Chondrocyte (in vitro differentiated cells): Measurements from ENCODE around the gene ESRRA. TPM values are rescaled to one million over a fixed set of nuclear protein-coding genes. Genes with fewer than 3 reads are reported as not detected.

ENCODE experiments used
- DNase-seq: peaks from one replicate; pipeline ENCODE4 v3.0.0; 2021; ENCODE audit warnings: mixed read lengths, low spot score
- H3K27ac Mint-ChIP-seq: one replicate; pipeline ENCODE4 v1.8.0; 2021; ENCODE audit warnings: mild to moderate bottlenecking, moderate library complexity, mixed read lengths; ENCODE audit not compliant: unreplicated experiment
- H3K27me3 Mint-ChIP-seq: 2 replicates; pipeline ENCODE4 v1.8.0; 2021; ENCODE audit warnings: low read depth, mixed read lengths
- H3K36me3 Mint-ChIP-seq: 2 replicates; pipeline ENCODE4 v1.8.0; 2021; ENCODE audit warnings: low read depth, mixed read lengths
- H3K4me1 Mint-ChIP-seq: 2 replicates; pipeline ENCODE4 v1.8.0; 2021; ENCODE audit warnings: low read depth, mild to moderate bottlenecking, mixed read lengths
- H3K4me3 Mint-ChIP-seq: one replicate; pipeline ENCODE4 v1.8.0; 2021; ENCODE audit warnings: mild to moderate bottlenecking, moderate library complexity, mixed read lengths; ENCODE audit not compliant: unreplicated experiment
- H3K9me3 Mint-ChIP-seq: 2 replicates; pipeline ENCODE4 v1.8.0; 2021; ENCODE audit warnings: low read depth, mixed read lengths
- microRNA-seq: library from miRNA; unstranded; fragments of <30 nt; microRNA quantifications from one replicate; pipeline ENCODE4 v1.2.0, GENCODE V29; 2020; ENCODE audit warnings: borderline number of aligned reads
- total RNA-seq: library from RNA; stranded (reverse); gene quantifications from 3 replicates; pipeline ENCODE4 v1.2.1, GENCODE V29; 2021
- TF ChIP-seq, protein P1 (sequence below): fragments of 200-600 bp; sonication (generic); IDR thresholded peaks from 2 replicates; pipeline ENCODE4 v1.5.0; 2021; ENCODE audit warnings: antibody characterized with exemption, mild to moderate bottlenecking, moderate library complexity

The ESRRA gene
- total RNA-seq, 1 donor from 2014 or later: 29.6 TPM

DNA sequence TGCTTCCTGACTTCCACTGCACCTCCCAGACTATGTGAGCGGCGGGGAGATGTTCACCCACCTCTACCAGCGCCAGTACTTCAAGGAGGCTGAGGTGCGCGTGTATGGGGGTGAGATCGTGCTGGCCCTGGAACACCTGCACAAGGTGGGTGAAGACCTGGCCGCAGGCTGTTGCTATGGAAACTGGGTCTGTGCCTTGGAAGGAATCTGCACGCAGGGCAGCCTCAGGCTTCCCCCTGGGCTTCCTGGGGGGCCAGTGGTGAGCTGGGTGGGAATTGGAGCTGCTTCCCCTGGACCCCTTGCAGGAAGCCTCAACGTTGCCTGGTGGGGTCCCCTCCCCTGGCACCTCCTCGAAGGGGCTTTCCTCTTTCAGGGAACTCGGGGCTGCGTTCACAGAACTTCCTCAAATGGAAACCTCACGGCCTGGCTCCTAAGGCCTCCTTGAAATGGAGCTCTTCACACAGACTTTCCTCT is 55.2 kb downstream of the ESRRA start:
- Mint-ChIP-seq H3K36me3 (peaks cover 20% of the 10 kb centered on the region), H3K9me3 (no peaks in the 10 kb centered on the region), H3K4me1 (peaks cover 39% of the 10 kb centered on the region), H3K27ac (no peak overlapping the region), H3K27me3 (no peaks in the 10 kb centered on the region), H3K4me3 (peak overlapping the region; percentile 86)
- TF ChIP-seq, protein P1, sequence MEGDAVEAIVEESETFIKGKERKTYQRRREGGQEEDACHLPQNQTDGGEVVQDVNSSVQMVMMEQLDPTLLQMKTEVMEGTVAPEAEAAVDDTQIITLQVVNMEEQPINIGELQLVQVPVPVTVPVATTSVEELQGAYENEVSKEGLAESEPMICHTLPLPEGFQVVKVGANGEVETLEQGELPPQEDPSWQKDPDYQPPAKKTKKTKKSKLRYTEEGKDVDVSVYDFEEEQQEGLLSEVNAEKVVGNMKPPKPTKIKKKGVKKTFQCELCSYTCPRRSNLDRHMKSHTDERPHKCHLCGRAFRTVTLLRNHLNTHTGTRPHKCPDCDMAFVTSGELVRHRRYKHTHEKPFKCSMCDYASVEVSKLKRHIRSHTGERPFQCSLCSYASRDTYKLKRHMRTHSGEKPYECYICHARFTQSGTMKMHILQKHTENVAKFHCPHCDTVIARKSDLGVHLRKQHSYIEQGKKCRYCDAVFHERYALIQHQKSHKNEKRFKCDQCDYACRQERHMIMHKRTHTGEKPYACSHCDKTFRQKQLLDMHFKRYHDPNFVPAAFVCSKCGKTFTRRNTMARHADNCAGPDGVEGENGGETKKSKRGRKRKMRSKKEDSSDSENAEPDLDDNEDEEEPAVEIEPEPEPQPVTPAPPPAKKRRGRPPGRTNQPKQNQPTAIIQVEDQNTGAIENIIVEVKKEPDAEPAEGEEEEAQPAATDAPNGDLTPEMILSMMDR: no peak
- no peak for DNase-seq

DNA sequence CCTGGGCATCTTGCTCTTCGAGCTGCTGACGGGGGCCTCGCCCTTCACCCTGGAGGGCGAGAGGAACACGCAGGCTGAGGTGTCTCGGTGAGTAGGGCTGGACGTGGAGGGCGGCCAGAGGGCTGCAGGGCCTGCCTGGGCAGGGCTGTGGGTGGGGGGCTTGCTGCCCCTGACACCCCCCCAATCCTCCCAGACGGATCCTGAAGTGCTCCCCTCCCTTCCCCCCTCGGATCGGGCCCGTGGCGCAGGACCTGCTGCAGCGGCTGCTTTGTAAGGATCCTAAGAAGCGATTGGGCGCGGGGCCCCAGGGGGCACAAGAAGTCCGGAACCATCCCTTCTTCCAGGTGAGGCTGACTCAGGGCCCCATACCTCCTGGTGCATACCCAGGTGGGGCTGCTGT is 56.3 kb downstream of the ESRRA start:
- no peaks in the 10 kb centered on the region for H3K9me3 Mint-ChIP-seq
- TF ChIP-seq, protein P1: no peak
- H3K36me3 Mint-ChIP-seq: peaks cover 27% of the 10 kb centered on the region
- peaks cover 32% of the 10 kb centered on the region for H3K4me1 Mint-ChIP-seq
- DNase-seq: no peak
- H3K27ac Mint-ChIP-seq: no peak overlapping the region
- no peak overlapping the region for H3K4me3 Mint-ChIP-seq
- no peaks in the 10 kb centered on the region for H3K27me3 Mint-ChIP-seq

DNA sequence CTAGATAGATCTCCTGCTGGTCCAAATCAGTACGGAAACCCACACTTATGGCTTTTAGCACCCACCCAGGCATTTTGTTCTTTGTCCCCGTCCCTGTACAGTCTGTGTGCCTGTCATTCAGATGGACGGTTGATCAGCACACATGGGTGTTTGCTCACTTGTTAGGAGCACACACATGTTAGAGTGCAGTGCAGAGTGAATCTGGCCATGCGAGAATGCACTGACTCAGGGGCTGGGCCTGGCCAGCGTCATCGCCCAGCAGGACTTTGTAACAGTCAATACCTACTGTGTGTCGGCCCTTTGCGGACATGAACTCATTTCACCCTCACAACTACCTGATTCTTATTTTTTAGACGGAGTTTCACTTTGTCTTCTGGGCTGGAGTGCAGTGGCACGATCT is 57.0 kb downstream of the ESRRA start:
- H3K27ac Mint-ChIP-seq: no peak overlapping the region
- DNase-seq: no peak
- peaks cover 29% of the 10 kb centered on the region for H3K36me3 Mint-ChIP-seq
- no peaks in the 10 kb centered on the region for H3K9me3 Mint-ChIP-seq
- no peak overlapping the region for H3K4me3 Mint-ChIP-seq
- peaks cover 32% of the 10 kb centered on the region for H3K4me1 Mint-ChIP-seq
- TF ChIP-seq, protein P1: no peak
- no peaks in the 10 kb centered on the region for H3K27me3 Mint-ChIP-seq

DNA sequence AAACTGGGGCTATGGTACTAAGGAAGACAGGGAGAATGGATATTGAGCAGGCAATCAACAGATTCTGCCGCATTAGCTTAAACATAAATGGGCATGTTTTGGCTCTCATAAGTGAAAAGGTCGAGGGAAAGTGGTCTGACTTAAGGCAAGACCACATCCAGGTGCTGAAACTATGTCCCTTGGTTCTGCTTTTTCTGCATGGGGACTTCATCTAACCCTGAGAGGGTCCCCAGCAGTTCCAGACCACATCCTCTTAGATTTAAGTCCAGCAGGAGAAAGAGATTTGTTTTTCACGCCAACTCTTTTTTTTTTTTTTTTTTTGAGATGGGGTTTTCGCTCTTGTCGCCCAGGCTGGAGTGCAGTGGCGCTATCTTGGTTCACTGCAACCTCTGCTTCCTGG is 59.1 kb downstream of the ESRRA start:
- DNase-seq: no peak
- Mint-ChIP-seq H3K4me3 (no peak overlapping the region), H3K36me3 (peaks cover 29% of the 10 kb centered on the region), H3K27ac (no peak overlapping the region), H3K4me1 (peaks cover 19% of the 10 kb centered on the region), H3K9me3 (no peaks in the 10 kb centered on the region), H3K27me3 (no peaks in the 10 kb centered on the region)
- TF ChIP-seq, protein P1: no peak

DNA sequence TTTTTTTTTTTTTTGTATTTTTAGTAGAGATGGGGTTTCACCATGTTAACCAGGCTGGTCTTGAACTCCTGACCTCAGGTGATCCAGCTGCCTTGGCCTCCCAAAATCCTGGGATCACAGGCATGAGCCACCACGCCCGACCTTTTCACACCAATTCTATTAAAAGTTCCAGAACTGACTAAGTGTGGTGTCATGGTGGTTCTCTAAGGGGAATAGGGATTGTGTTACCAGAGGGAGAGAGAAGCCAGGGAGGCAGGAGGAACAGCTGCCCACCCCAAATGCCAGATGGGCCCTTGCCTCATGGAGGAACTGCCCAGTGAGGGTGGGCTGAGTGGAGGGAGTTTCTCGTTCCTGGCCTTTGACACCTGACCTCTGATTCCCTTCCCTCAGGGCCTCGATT is 59.6 kb downstream of the ESRRA start:
- no peaks in the 10 kb centered on the region for H3K27me3 Mint-ChIP-seq
- no peak overlapping the region for H3K27ac Mint-ChIP-seq
- H3K4me1 Mint-ChIP-seq: peaks cover 14% of the 10 kb centered on the region
- no peak overlapping the region for H3K4me3 Mint-ChIP-seq
- H3K36me3 Mint-ChIP-seq: peaks cover 32% of the 10 kb centered on the region
- TF ChIP-seq, protein P1: no peak
- H3K9me3 Mint-ChIP-seq: no peaks in the 10 kb centered on the region
- no peak for DNase-seq

Small RNA genes within 50 kb of the gene (microRNA-seq; reads per million reads assigned to microRNA genes)
- gene MIR7155: not detected

Other genes starting within 250 kb of the ESRRA start
- 15.7 to 20.6 TPM (median 16.9 TPM) in 3 replicates for gene MACROD1, start 139.4 kb upstream of the ESRRA start, total RNA-seq
- 108 to 129 TPM (median 109 TPM) in 3 replicates for gene STIP1, start 119.4 kb upstream of the ESRRA start, total RNA-seq
- gene FERMT3, start 98.8 kb upstream of the ESRRA start, total RNA-seq: 1.0 to 1.5 TPM (median 1.5 TPM) in 3 replicates
- 37.9 to 45.7 TPM (median 42.2 TPM) in 3 replicates for gene TRPT1, start 79.3 kb upstream of the ESRRA start, total RNA-seq
- gene NUDT22, start 79.2 kb upstream of the ESRRA start, total RNA-seq: 42.1 to 56.6 TPM (median 49.9 TPM) in 3 replicates
- 27.0 to 31.6 TPM (median 28.9 TPM) in 3 replicates for gene DNAJC4, start 75.0 kb upstream of the ESRRA start, total RNA-seq
- gene VEGFB, start 70.9 kb upstream of the ESRRA start, total RNA-seq: 165 to 209 TPM (median 168 TPM) in 3 replicates
- gene FKBP2, start 64.4 kb upstream of the ESRRA start, total RNA-seq: 42.1 to 54.3 TPM (median 43.0 TPM) in 3 replicates
- gene PPP1R14B, start 58.6 kb upstream of the ESRRA start, total RNA-seq: 280 to 358 TPM (median 322 TPM) in 3 replicates
- gene PLCB3, start 54.0 kb upstream of the ESRRA start, total RNA-seq: 35.5 to 51.4 TPM (median 47.2 TPM) in 3 replicates
- gene BAD, start 20.9 kb upstream of the ESRRA start, total RNA-seq: 55.5 to 58.8 TPM (median 56.8 TPM) in 3 replicates
- 57.8 to 64.8 TPM (median 59.2 TPM) in 3 replicates for gene GPR137, start 19.7 kb upstream of the ESRRA start, total RNA-seq
- 0.22 to 0.39 TPM in 2 of 3 replicates, not detected in the other for gene KCNK4, start 14.2 kb upstream of the ESRRA start, total RNA-seq
- gene CATSPERZ, start 5.2 kb upstream of the ESRRA start, total RNA-seq: 0.92 to 1.0 TPM in 2 of 3 replicates, not detected in the other
- 122 to 182 TPM (median 126 TPM) in 3 replicates for gene TRMT112, start 12.0 kb downstream of the ESRRA start, total RNA-seq
- 181 to 234 TPM (median 232 TPM) in 3 replicates for gene PRDX5, start 12.6 kb downstream of the ESRRA start, total RNA-seq
- gene CCDC88B, start 34.7 kb downstream of the ESRRA start, total RNA-seq: 0.82 to 1.3 TPM (median 0.99 TPM) in 3 replicates
- 32.7 to 43.6 TPM (median 34.9 TPM) in 3 replicates for gene RPS6KA4, start 53.6 kb downstream of the ESRRA start, total RNA-seq